ENCODE measurements around the gene TEX12. TPM values are rescaled to one million over a fixed set of nuclear protein-coding genes. Genes with fewer than 3 reads are reported as not detected.

Gene TEX12
- total RNA-seq, 1 experiment from 2014 or later, result not detected

- no peak for DNase-seq
- no TSS peak for BruUV-seq (replicated peaks)
- Mint-ChIP-seq H3K9me3 (ENCODE audit: low read depth, unreplicated experiment) (no peaks in the 10 kb centered on the region), H3K36me3 (ENCODE audit: insufficient read depth, unreplicated experiment) (peaks cover 10% of the 10 kb centered on the region), H3K27ac (ENCODE audit: unreplicated experiment) (no peak overlapping the region), H3K27me3 (ENCODE audit: unreplicated experiment) (no peaks in the 10 kb centered on the region), H3K4me1 (ENCODE audit: low read depth, unreplicated experiment) (peaks cover 10% of the 10 kb centered on the region), H3K4me3 (ENCODE audit: low read depth, unreplicated experiment) (no peak overlapping the region)
- intact Hi-C loops (cut with micrococcal nuclease; ENCODE audit: unreplicated experiment), result no loop called here
- TF ChIP-seq CTCF (IDR thresholded peaks at IDR 0.05; ENCODE audit: unreplicated experiment), result no peak
- CTCF ChIA-PET, result interaction anchor here (0.7 to 1.4 kb wide), 4 partner anchors 8 to 59 kb away, joined by 3 to 6 read pairs (median 4); partner anchors contain the start of gene IL18
These were observed 5.3 kb downstream of the TEX12 start for GRCh38 chr11:112172362-112172994.

- CTCF ChIA-PET, result interaction anchor here (0.7 to 1.4 kb wide), 3 partner anchors 9 to 16 kb away, joined by 3 to 4 read pairs (median 3); partner anchors contain the start of gene IL18
- no peak for DNase-seq
These were observed 6.0 kb downstream of the TEX12 start for GRCh38 chr11:112173152-112173551.

GRCh38 chr11:112174789-112175598, 7.8 kb downstream of the TEX12 start, which contains the start of gene BCO2:
BCO2 (plus strand) TSS chr11:112175512; CDS start chr11:112175602, 90 bp downstream.
- Mint-ChIP-seq H3K27me3 (ENCODE audit: unreplicated experiment) (no peaks in the 10 kb centered on the region), H3K27ac (ENCODE audit: unreplicated experiment) (peak within 1 kb of the TSS; percentile 89), H3K4me1 (ENCODE audit: low read depth, unreplicated experiment) (peaks cover 23% of the 10 kb centered on the region), H3K4me3 (ENCODE audit: low read depth, unreplicated experiment) (peak within 1 kb of the TSS; percentile 62), H3K9me3 (ENCODE audit: low read depth, unreplicated experiment) (no peaks in the 10 kb centered on the region), H3K36me3 (ENCODE audit: insufficient read depth, unreplicated experiment) (peaks cover 8% of the 10 kb centered on the region)
- no TSS peak for BruUV-seq (replicated peaks)
- intact Hi-C loops (cut with micrococcal nuclease; ENCODE audit: unreplicated experiment), result loop anchor here (1.0 kb wide), 1 partner anchor 61 kb away; no protein-coding TSS in a partner anchor
- peak; percentile 78 for DNase-seq
- TF ChIP-seq CTCF (IDR thresholded peaks at IDR 0.05; ENCODE audit: unreplicated experiment), result peak; percentile 43
- CTCF ChIA-PET, result interaction anchor here (0.8 to 1.2 kb wide), 4 partner anchors 12 to 62 kb away, joined by 3 to 10 read pairs (median 8); partner anchors contain the start of gene IL18

More at GRCh38 chr11:112173152-112173551, 6.0 kb downstream of the TEX12 start:
- Mint-ChIP-seq H3K36me3 (ENCODE audit: insufficient read depth, unreplicated experiment) (peaks cover 8% of the 10 kb centered on the region), H3K27ac (ENCODE audit: unreplicated experiment) (no peak overlapping the region), H3K9me3 (ENCODE audit: low read depth, unreplicated experiment) (no peaks in the 10 kb centered on the region), H3K4me1 (ENCODE audit: low read depth, unreplicated experiment) (peaks cover 10% of the 10 kb centered on the region), H3K27me3 (ENCODE audit: unreplicated experiment) (no peaks in the 10 kb centered on the region), H3K4me3 (ENCODE audit: low read depth, unreplicated experiment) (no peak overlapping the region)
- no TSS peak for BruUV-seq (replicated peaks)
- intact Hi-C loops (cut with micrococcal nuclease; ENCODE audit: unreplicated experiment), result no loop called here
- no peak for TF ChIP-seq CTCF (IDR thresholded peaks at IDR 0.05; ENCODE audit: unreplicated experiment)

GRCh38 chr11:112175599-112175952, 8.4 kb downstream of the TEX12 start:
- CTCF ChIA-PET, result interaction anchor here (0.8 to 1.2 kb wide), 4 partner anchors 12 to 63 kb away, joined by 3 to 10 read pairs (median 8); partner anchors contain the start of gene IL18
- no peaks in the 10 kb centered on the region for H3K9me3 Mint-ChIP-seq (ENCODE audit: low read depth, unreplicated experiment)
- H3K4me1 Mint-ChIP-seq (ENCODE audit: low read depth, unreplicated experiment), result peaks cover 23% of the 10 kb centered on the region
- peaks cover 8% of the 10 kb centered on the region for H3K36me3 Mint-ChIP-seq (ENCODE audit: insufficient read depth, unreplicated experiment)
- no peaks in the 10 kb centered on the region for H3K27me3 Mint-ChIP-seq (ENCODE audit: unreplicated experiment)
- TSS peak; percentile 89 for BruUV-seq (replicated peaks)
- DNase-seq, result no peak
- H3K27ac Mint-ChIP-seq (ENCODE audit: unreplicated experiment), result peak overlapping the region; percentile 89
- TF ChIP-seq CTCF (IDR thresholded peaks at IDR 0.05; ENCODE audit: unreplicated experiment), result no peak
- H3K4me3 Mint-ChIP-seq (ENCODE audit: low read depth, unreplicated experiment), result peak overlapping the region; percentile 62
- intact Hi-C loops (cut with micrococcal nuclease; ENCODE audit: unreplicated experiment), result loop anchor here (1.0 kb wide), 1 partner anchor 61 kb away; no protein-coding TSS in a partner anchor

Measured in Calu3 (cell line).